Measurements from ENCODE around the gene FCGBP.

FCGBP gene

GRCh38 chr19:39934584-39935363, at the start of gene FCGBP:
TSS of gene FCGBP (minus strand) at chr19:39934634.
- no peak for TF ChIP-seq CTCF (IDR thresholded peaks at IDR 0.05; ENCODE audit: low read depth, low read length)
- DNase-seq (ENCODE audit: extremely low read depth, low read depth), result no peak

- DNase-seq (ENCODE audit: extremely low read depth, low read depth), result no peak
- TF ChIP-seq CTCF (IDR thresholded peaks at IDR 0.05; ENCODE audit: low read depth, low read length), result no peak
Measured at GRCh38 chr19:39983695-39984300, 49.4 kb upstream of the FCGBP start.

GRCh38 chr19:39982883-39983282, 48.4 kb upstream of the FCGBP start:
- no peak for TF ChIP-seq CTCF (IDR thresholded peaks at IDR 0.05; ENCODE audit: low read depth, low read length)
- DNase-seq (ENCODE audit: extremely low read depth, low read depth), result no peak

GRCh38 chr19:39974377-39975155, 40.1 kb upstream of the FCGBP start:
- no peak for DNase-seq (ENCODE audit: extremely low read depth, low read depth)
- no peak for TF ChIP-seq CTCF (IDR thresholded peaks at IDR 0.05; ENCODE audit: low read depth, low read length)

GRCh38 chr19:39971380-39972035, 37.1 kb upstream of the FCGBP start:
- DNase-seq (ENCODE audit: extremely low read depth, low read depth), result no peak
- TF ChIP-seq CTCF (IDR thresholded peaks at IDR 0.05; ENCODE audit: low read depth, low read length), result no peak

- peak; percentile 79 for TF ChIP-seq CTCF (IDR thresholded peaks at IDR 0.05; ENCODE audit: low read depth, low read length)
- DNase-seq (ENCODE audit: extremely low read depth, low read depth), result peak; percentile 97
Measured at GRCh38 chr19:39970675-39971379, 36.4 kb upstream of the FCGBP start, which contains the start of gene PSMC4. TSS of gene PSMC4 (plus strand) at chr19:39971165. CDS start at chr19:39971203, 38 bp downstream.
